Heart left ventricle (tissue), 13 donors: Measurements from ENCODE around the gene PCDHB12.
"Not testable (repeated sequence)": the region's sequence is repeated elsewhere in the genome, so short reads cannot be mapped to it uniquely, and the experiment has no call there.

Experiments used
- POLR2A ChIP-seq, 2 donors: fragments of 450-650 bp; IDR thresholded peaks; one replicate each; pipeline ENCODE4 v1.6.1; 2017; ENCODE audit warnings: antibody characterized with exemption in 2 of 2, mild to moderate bottlenecking in 2 of 2, moderate library complexity in 2 of 2
- TF ChIP-seq, protein P1 (sequence below), 12 donors: fragments of 200-600 bp; sonication (generic) in 4 of 12; IDR thresholded peaks; one replicate each; pipeline versions ENCODE4 v1.5.0 to v1.8.0; 2018 to 2022; ENCODE audit warnings: antibody characterized with exemption in 12 of 12, mild to moderate bottlenecking in 5 of 12
- donor health status: ischemic (EF 13 %, LVEDD 7.1; RV severe dilation, severe dysfunction).
- donor health status: DM: no; HTN: yes; CAD: no.
- donor health status: DM: no; HTN: no; CAD: no.
- donor health status: ischemic (EF 25% LVEDD 6.9; RV normal size, moderate dysfunction).
- donor health status: ischemic (EF 25% LVEDD 5.7; RV mildly dilated, moderate dysfunction).
- donor health status: ischemic (EF 35%, LVEDD 5.7; RV mildly dilated, moderate dysfunction).
- donor health status: nonischemic (EF 11% LVEDD 7.7; RV severe dilation, severe dysfunction).
- donor health status: DM: yes; HTN: yes; CAD: no.
- donor health status: PGD.
- donor health status: ischemic (EF 29% LVEDD 5.4; RV normal size, mild dysfunction).
- donor health status: nonischemic (EF 23%, LVEDD 6.1; RV moderate dilation, normal function).

DNA sequence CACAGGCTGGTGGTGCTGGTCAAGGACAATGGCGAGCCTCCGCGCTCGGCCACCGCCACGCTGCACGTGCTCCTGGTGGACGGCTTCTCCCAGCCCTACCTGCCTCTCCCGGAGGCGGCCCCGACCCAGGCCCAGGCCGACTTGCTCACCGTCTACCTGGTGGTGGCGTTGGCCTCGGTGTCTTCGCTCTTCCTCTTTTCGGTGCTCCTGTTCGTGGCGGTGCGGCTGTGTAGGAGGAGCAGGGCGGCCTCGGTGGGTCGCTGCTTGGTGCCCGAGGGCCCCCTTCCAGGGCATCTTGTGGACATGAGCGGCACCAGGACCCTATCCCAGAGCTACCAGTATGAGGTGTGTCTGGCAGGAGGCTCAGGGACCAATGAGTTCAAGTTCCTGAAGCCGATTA is 7.5 kb downstream of the PCDHB12 start:
- not testable (repeated sequence) for TF ChIP-seq POLR2A (IDR thresholded peaks at IDR 0.05)
- TF ChIP-seq, protein P1, sequence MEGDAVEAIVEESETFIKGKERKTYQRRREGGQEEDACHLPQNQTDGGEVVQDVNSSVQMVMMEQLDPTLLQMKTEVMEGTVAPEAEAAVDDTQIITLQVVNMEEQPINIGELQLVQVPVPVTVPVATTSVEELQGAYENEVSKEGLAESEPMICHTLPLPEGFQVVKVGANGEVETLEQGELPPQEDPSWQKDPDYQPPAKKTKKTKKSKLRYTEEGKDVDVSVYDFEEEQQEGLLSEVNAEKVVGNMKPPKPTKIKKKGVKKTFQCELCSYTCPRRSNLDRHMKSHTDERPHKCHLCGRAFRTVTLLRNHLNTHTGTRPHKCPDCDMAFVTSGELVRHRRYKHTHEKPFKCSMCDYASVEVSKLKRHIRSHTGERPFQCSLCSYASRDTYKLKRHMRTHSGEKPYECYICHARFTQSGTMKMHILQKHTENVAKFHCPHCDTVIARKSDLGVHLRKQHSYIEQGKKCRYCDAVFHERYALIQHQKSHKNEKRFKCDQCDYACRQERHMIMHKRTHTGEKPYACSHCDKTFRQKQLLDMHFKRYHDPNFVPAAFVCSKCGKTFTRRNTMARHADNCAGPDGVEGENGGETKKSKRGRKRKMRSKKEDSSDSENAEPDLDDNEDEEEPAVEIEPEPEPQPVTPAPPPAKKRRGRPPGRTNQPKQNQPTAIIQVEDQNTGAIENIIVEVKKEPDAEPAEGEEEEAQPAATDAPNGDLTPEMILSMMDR (IDR thresholded peaks at IDR 0.05): not testable (repeated sequence)
